Lower leg skin (tissue), 3 donors: Measurements from ENCODE around the gene SLC17A8.

ENCODE experiments used
- POLR2A ChIP-seq, 2 donors: fragments of 450-650 bp; IDR thresholded peaks; one replicate each; pipeline ENCODE4 v1.6.1; 2016 to 2017; ENCODE audit warnings: antibody characterized with exemption in 2 of 2, mild to moderate bottlenecking in 1 of 2, moderate library complexity in 1 of 2
- TF ChIP-seq, protein P1 (sequence below), 3 donors: fragments of 450-650 bp; IDR thresholded peaks; one replicate each; pipeline ENCODE4 v1.5.1; 2016; ENCODE audit warnings: antibody characterized with exemption in 3 of 3, mild to moderate bottlenecking in 3 of 3, moderate library complexity in 2 of 3

DNA sequence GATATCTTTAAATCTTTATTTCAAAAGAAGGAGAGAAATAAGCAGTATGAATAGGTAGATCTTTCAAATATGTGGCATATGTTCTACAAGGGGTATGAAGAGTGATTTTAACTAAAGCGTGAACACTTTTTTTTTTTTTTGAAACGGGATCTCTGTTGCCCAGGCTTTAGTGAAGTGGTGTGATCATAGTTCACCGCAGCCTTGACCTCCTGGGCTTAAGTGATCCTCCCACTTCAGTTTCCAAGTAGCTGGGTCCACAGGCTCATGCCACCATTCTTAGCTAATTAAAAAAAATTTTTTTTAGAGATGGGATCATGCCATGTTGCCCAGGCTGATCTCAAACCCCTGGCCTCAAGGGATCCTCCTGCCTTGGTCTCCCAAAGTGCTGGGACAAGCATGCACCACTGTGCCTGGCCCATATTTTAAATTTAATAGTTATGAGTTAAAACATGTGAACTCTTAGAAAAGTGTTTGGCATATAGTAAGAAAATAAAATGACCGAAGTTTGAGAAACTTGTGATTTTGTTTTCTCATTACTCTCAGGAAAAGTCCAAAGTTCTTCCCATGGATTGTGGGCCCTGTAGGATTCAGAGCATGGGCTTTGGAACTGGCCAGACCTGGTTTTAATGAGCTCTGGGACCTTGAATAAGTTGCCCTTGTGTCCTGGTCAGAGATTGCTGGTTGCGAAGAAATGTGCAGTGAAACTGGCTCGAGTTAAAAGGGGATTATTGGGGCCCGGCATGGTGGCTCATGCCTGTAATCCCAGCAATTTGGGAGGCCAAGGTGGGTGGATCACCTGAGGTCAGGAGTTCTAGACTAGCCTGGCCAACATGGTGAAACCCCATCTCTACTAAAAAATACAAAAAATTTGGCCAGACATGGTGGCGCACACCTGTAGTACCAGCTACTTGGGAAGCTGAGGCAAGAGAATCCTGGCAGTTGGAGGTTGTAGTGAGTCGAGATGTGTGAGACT is 27.0 kb downstream of the SLC17A8 start:
- no peak for TF ChIP-seq POLR2A (IDR thresholded peaks at IDR 0.05)
- TF ChIP-seq, protein P1, sequence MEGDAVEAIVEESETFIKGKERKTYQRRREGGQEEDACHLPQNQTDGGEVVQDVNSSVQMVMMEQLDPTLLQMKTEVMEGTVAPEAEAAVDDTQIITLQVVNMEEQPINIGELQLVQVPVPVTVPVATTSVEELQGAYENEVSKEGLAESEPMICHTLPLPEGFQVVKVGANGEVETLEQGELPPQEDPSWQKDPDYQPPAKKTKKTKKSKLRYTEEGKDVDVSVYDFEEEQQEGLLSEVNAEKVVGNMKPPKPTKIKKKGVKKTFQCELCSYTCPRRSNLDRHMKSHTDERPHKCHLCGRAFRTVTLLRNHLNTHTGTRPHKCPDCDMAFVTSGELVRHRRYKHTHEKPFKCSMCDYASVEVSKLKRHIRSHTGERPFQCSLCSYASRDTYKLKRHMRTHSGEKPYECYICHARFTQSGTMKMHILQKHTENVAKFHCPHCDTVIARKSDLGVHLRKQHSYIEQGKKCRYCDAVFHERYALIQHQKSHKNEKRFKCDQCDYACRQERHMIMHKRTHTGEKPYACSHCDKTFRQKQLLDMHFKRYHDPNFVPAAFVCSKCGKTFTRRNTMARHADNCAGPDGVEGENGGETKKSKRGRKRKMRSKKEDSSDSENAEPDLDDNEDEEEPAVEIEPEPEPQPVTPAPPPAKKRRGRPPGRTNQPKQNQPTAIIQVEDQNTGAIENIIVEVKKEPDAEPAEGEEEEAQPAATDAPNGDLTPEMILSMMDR (IDR thresholded peaks at IDR 0.05): no peak
